Measurements from ENCODE around the gene JAKMIP2. TPM values are rescaled to one million over a fixed set of nuclear protein-coding genes. Genes with fewer than 3 reads are reported as not detected.

JAKMIP2 gene
- total and polyA plus RNA-seq, 2 donors (not counting 3 experiments of a cell fraction or from before 2014, with no cell fraction given) = not detected

- dilution Hi-C loops (cut with MboI; ENCODE audit: extremely low pct_ligation_motif_present, low sequenced_read_pairs) (no loop called here), intact Hi-C loops (cut with micrococcal nuclease) (no loop called here)
- H3K4me2 ChIP-seq (ENCODE audit: insufficient read depth, low read length) = no peak overlapping the region
- H2AFZ ChIP-seq (ENCODE audit: low read depth, low read length) = no peak overlapping the region
- no peaks in the 10 kb centered on the region for H3K36me3 ChIP-seq (ENCODE audit: control insufficient read depth in 2 of 2, extremely low read depth in 1 of 2, insufficient read depth in 2 of 2, low read length in 2 of 2)
- CTCF ChIA-PET = interaction anchor here (0.8 kb wide), 1 partner anchor 11 kb away, joined by 3 read pairs; no protein-coding TSS in a partner anchor
- no peaks in the 10 kb centered on the region for H3K9me3 ChIP-seq (replicated peaks; ENCODE audit: control insufficient read depth, insufficient read depth, low read length)
- BruUV-seq (replicated peaks) = no TSS peak
- DNase-seq (ENCODE audit: low read depth, low spot score) (no peak), FAIRE-seq (no peak)
- no peaks in the 10 kb centered on the region for H3K9me1 ChIP-seq (replicated peaks; ENCODE audit: control insufficient read depth, extremely low read depth, insufficient read depth, low read length)
- no peaks in the 10 kb centered on the region for H4K20me1 ChIP-seq (replicated peaks; ENCODE audit: control insufficient read depth, extremely low read depth, insufficient read depth, low read length)
- no peak for TF ChIP-seq JUN (IDR thresholded peaks at IDR 0.05; ENCODE audit: borderline replicate concordance, insufficient read depth, insufficient read length, low read depth)
- TF ChIP-seq POLR2A (IDR thresholded peaks at IDR 0.05; ENCODE audit: low read depth, low read length) = no peak
- no peak overlapping the region for H3K27ac ChIP-seq (ENCODE audit: insufficient read depth, low read depth, low read length)
- no peaks in the 10 kb centered on the region for H3K4me1 ChIP-seq (ENCODE audit: control insufficient read depth, extremely low read depth, insufficient read depth, low read length)
- H3K27me3 ChIP-seq (ENCODE audit: control insufficient read depth in 2 of 2, insufficient read depth in 2 of 2, low read length in 2 of 2) = peaks cover 2% of the 10 kb centered on the region in 2 experiments
- H3K79me2 ChIP-seq (ENCODE audit: control insufficient read depth, insufficient read depth, low read length) = no peaks in the 10 kb centered on the region
- POLR2A ChIA-PET = no interaction called here
- H3K4me3 ChIP-seq (replicated peaks in 1 of 3; ENCODE audit: insufficient read depth in 1 of 3, low read depth in 1 of 3, low read length in 3 of 3) = no peak overlapping the region
- no peak overlapping the region for H3K9ac ChIP-seq (replicated peaks; ENCODE audit: extremely low read depth, insufficient read depth, low read length)
Measured at GRCh38 chr5:147796556-147797308, 14.2 kb upstream of the JAKMIP2 start.

- dilution Hi-C loops (cut with MboI; ENCODE audit: extremely low pct_ligation_motif_present, low sequenced_read_pairs) = no loop called here
- H3K4me1 ChIP-seq (ENCODE audit: control insufficient read depth, extremely low read depth, insufficient read depth, low read length) = no peaks in the 10 kb centered on the region
Measured at GRCh38 chr5:147791181-147791580, 8.7 kb upstream of the JAKMIP2 start.

More at GRCh38 chr5:147791181-147791580, 8.7 kb upstream of the JAKMIP2 start:
- Histone ChIP-seq H3K79me2 (ENCODE audit: control insufficient read depth, insufficient read depth, low read length) (no peaks in the 10 kb centered on the region), H3K9ac (replicated peaks; ENCODE audit: extremely low read depth, insufficient read depth, low read length) (no peak overlapping the region), H3K36me3 (ENCODE audit: control insufficient read depth in 2 of 2, extremely low read depth in 1 of 2, insufficient read depth in 2 of 2, low read length in 2 of 2) (no peaks in the 10 kb centered on the region), H3K27me3 (ENCODE audit: control insufficient read depth in 2 of 2, insufficient read depth in 2 of 2, low read length in 2 of 2) (no peaks in the 10 kb centered on the region), H3K4me3 (replicated peaks in 1 of 3; ENCODE audit: insufficient read depth in 1 of 3, low read depth in 1 of 3, low read length in 3 of 3) (no peak overlapping the region), H4K20me1 (replicated peaks; ENCODE audit: control insufficient read depth, extremely low read depth, insufficient read depth, low read length) (no peaks in the 10 kb centered on the region), H3K27ac (ENCODE audit: insufficient read depth, low read depth, low read length) (no peak overlapping the region), H3K9me1 (replicated peaks; ENCODE audit: control insufficient read depth, extremely low read depth, insufficient read depth, low read length) (no peaks in the 10 kb centered on the region), H3K4me2 (ENCODE audit: insufficient read depth, low read length) (no peak overlapping the region), H3K9me3 (replicated peaks; ENCODE audit: control insufficient read depth, insufficient read depth, low read length) (no peaks in the 10 kb centered on the region), H2AFZ (ENCODE audit: low read depth, low read length) (no peak overlapping the region)
- CTCF ChIA-PET = no interaction called here
- FAIRE-seq (no peak), DNase-seq (ENCODE audit: low read depth, low spot score) (no peak)
- TF ChIP-seq MYC (IDR thresholded peaks at IDR 0.05; ENCODE audit: low read depth, low read length) (no peak), GATA2 (IDR thresholded peaks at IDR 0.05; ENCODE audit: insufficient read depth, insufficient read length, low read depth, low read length) (no peak), MAX (IDR thresholded peaks at IDR 0.05; ENCODE audit: insufficient read depth, insufficient read length) (no peak), FOS (IDR thresholded peaks at IDR 0.05; ENCODE audit: borderline replicate concordance, insufficient read depth, low read length) (no peak), EZH2 (IDR thresholded peaks at IDR 0.05; ENCODE audit: borderline replicate concordance, low read depth, low read length, severe bottlenecking) (no peak), POLR2AphosphoS5 (IDR thresholded peaks at IDR 0.05; ENCODE audit: insufficient read depth, low read depth, low read length) (no peak), CTCF (IDR thresholded peaks at IDR 0.05; ENCODE audit: extremely low read depth in 1 of 2, insufficient read depth in 1 of 2, low read depth in 1 of 2, low read length in 2 of 2) (no peak), JUN (IDR thresholded peaks at IDR 0.05; ENCODE audit: borderline replicate concordance, insufficient read depth, insufficient read length, low read depth) (no peak), POLR2A (IDR thresholded peaks at IDR 0.05; ENCODE audit: low read depth, low read length) (no peak)
- intact Hi-C loops (cut with micrococcal nuclease) = no loop called here
- POLR2A ChIA-PET = no interaction called here
- no TSS peak for BruUV-seq (replicated peaks)
